Naive thymus-derived CD4-positive, alpha-beta T cell (primary cell): ENCODE measurements around the gene HSD11B1L. TPM values are rescaled to one million over a fixed set of nuclear protein-coding genes. Genes with fewer than 3 reads are reported as not detected.
A peak's percentile ranks its signal among the peaks of the same experiment; 100 is the strongest.

Experiments
- ATAC-seq: fragments of 150-1000 bp; cut with Tn5 transposase; 2 replicates; pipeline ENCODE4 v1.10.0; 2021; ENCODE audit warnings: mild to moderate bottlenecking, moderate library complexity
- CTCF ChIA-PET: fragments of 350-600 bp; sonication (Branson Sonifier 250); formaldehyde crosslinking; loops from one replicate; lab custom pipeline; 2021; ENCODE audit warnings: antibody characterized with exemption; lab: Charles Lee
- POLR2A ChIA-PET: fragments of 350-600 bp; sonication (Branson Sonifier 250); formaldehyde crosslinking; loops from one replicate; lab custom pipeline; 2021; ENCODE audit warnings: antibody characterized with exemption, inconsistent platforms; lab: Charles Lee
- DNase-seq, 9 donors: peaks; one replicate each; pipeline versions ENCODE4 v3.0.0 to v3.0.0-alpha.2; 2020 to 2022; ENCODE audit warnings: mixed read lengths in 1 of 9
- H3K27ac ChIP-seq: one replicate; pipeline ENCODE4 v1.7.0; 2013; ENCODE audit warnings: mild to moderate bottlenecking, low read depth, low read length, moderate library complexity
- H3K27me3 ChIP-seq, 2 donors: one replicate each; pipeline ENCODE4 v1.7.0; 2013; ENCODE audit warnings: low read length in 2 of 2, mild to moderate bottlenecking in 2 of 2, moderate library complexity in 2 of 2; ENCODE audit not compliant: control insufficient read depth in 2 of 2, insufficient read depth in 2 of 2
- H3K36me3 ChIP-seq, 3 experiments: 1 replicate in 2 of 3; 2 replicates in 1 of 3; pipeline ENCODE4 v1.7.0; 2013; ENCODE audit warnings: low read length in 3 of 3, mild to moderate bottlenecking in 3 of 3, moderate library complexity in 1 of 3; ENCODE audit not compliant: insufficient read depth in 3 of 3, control insufficient read depth in 2 of 3
- H3K4me1 ChIP-seq, 2 donors: one replicate each; pipeline ENCODE4 v1.7.0; 2013; ENCODE audit warnings: low read length in 2 of 2, mild to moderate bottlenecking in 2 of 2, moderate library complexity in 1 of 2; ENCODE audit not compliant: control insufficient read depth in 2 of 2, insufficient read depth in 2 of 2
- H3K4me3 ChIP-seq: 2 replicates; pipeline ENCODE4 v1.7.0; 2013; ENCODE audit warnings: mild to moderate bottlenecking, low read length
- H3K9me3 ChIP-seq, 3 experiments: 1 replicate in 2 of 3; 2 replicates in 1 of 3; pipeline ENCODE4 v1.7.0; 2013; ENCODE audit warnings: low read length in 3 of 3; ENCODE audit not compliant: control insufficient read depth in 2 of 3
- H3K27ac Mint-ChIP-seq, 9 donors: one replicate each; pipeline ENCODE4 v1.8.0; 2020 to 2022; ENCODE audit warnings: mixed read lengths in 9 of 9, mild to moderate bottlenecking in 8 of 9, moderate library complexity in 5 of 9, inconsistent platforms in 2 of 9
- H3K27me3 Mint-ChIP-seq, 5 donors: one replicate each; pipeline ENCODE4 v1.8.0; 2021 to 2022; ENCODE audit warnings: mixed read lengths in 5 of 5, mild to moderate bottlenecking in 1 of 5
- H3K36me3 Mint-ChIP-seq, 5 donors: one replicate each; pipeline ENCODE4 v1.8.0; 2020 to 2022; ENCODE audit warnings: mixed read lengths in 5 of 5, mild to moderate bottlenecking in 3 of 5, inconsistent platforms in 1 of 5
- H3K4me1 Mint-ChIP-seq, 7 donors: one replicate each; pipeline ENCODE4 v1.8.0; 2020 to 2022; ENCODE audit warnings: mixed read lengths in 7 of 7, mild to moderate bottlenecking in 3 of 7, inconsistent platforms in 1 of 7
- H3K4me3 Mint-ChIP-seq, 10 donors: one replicate each; pipeline ENCODE4 v1.8.0; 2020 to 2022; ENCODE audit warnings: mild to moderate bottlenecking in 10 of 10, mixed read lengths in 10 of 10, moderate library complexity in 6 of 10, inconsistent platforms in 2 of 10
- H3K9me3 Mint-ChIP-seq, 11 donors: one replicate each; pipeline ENCODE4 v1.8.0; 2020 to 2022; ENCODE audit warnings: mixed read lengths in 11 of 11, mild to moderate bottlenecking in 4 of 11, inconsistent platforms in 1 of 11, moderate library complexity in 1 of 11
- intact Hi-C, 2 donors: fragments of 100-400 bp; cut with micrococcal nuclease; formaldehyde crosslinking; loops; one replicate each; pipeline ENCODE4 v1.15.1; 2023
- polyA plus RNA-seq, 2 donors: library from polyadenylated mRNA; unstranded; fragments of 300-500 nt; fragmentation: Illumina TruSeq; gene quantifications; one replicate each; pipeline ENCODE4 v1.2.3, GENCODE V29; 2021
- total RNA-seq, 6 experiments: library from RNA in 5 of 6; stranded (reverse) in 5 of 6; gene quantifications; 1 replicate in 5 of 6; 2 replicates in 1 of 6; pipeline ENCODE4 v1.2.3 and lab custom pipeline; 2021 to 2026

HSD11B1L gene
- total and polyA plus RNA-seq, 7 experiments from 2014 or later: 2.8 to 9.6 (median 4.8) TPM

GRCh38 chr19:5690955-5691821 is 10.4 kb downstream of the HSD11B1L start:
- Histone ChIP-seq H3K9me3 (no peaks in the 10 kb centered on the region), H3K4me3 (peak overlapping the region; percentile 90), H3K27ac (peak overlapping the region; percentile 85), H3K4me1 (peaks cover 10 to 21% of the 10 kb centered on the region in 2 donors), H3K36me3 (peaks cover 0 to 46% (median 8%) of the 10 kb centered on the region in 3 experiments), H3K27me3 (no peaks in the 10 kb centered on the region)
- Mint-ChIP-seq H3K4me3 (peak overlapping the region; percentile 90 to 98 (median 94)), H3K9me3 (peaks cover 0 to 3% (median 0%) of the 10 kb centered on the region in 11 donors), H3K27me3 (no peaks in the 10 kb centered on the region), H3K4me1 (peaks cover 5 to 35% (median 31%) of the 10 kb centered on the region in 7 donors), H3K36me3 (peaks cover 0 to 12% (median 0%) of the 10 kb centered on the region in 5 donors), H3K27ac (peak overlapping the region; percentile 89 to 97 (median 93))
- ATAC-seq (no peak), DNase-seq (peak in 8 of 9 donors; percentile 27 to 64 (median 45))
- CTCF ChIA-PET: interaction anchor here (0.5 to 0.6 kb wide), 2 partner anchors 668 to 970 kb away, joined by 3 to 5 read pairs; no protein-coding TSS in a partner anchor
- POLR2A ChIA-PET: interaction anchor here (0.7 to 1.7 kb wide), 15 partner anchors 8 to 112 kb away, joined by 3 to 11 read pairs (median 3); partner anchors contain the start of genes CATSPERD, HSD11B1L, LONP1 and SAFB
- intact Hi-C loops: loop anchor here (1.0 to 2.0 kb wide), 7 partner anchors 11 to 287 kb away; partner anchors contain the start of genes CATSPERD (in 2 of the 2), LONP1 (in 2 of the 2), MICOS13 (in 2 of the 2) and DUS3L (in 1 of the 2)

- ChIA-PET CTCF (no interaction called here), POLR2A (interaction anchor here (1.0 to 1.7 kb wide), 6 partner anchors 11 to 70 kb away, joined by 3 to 11 read pairs (median 5); partner anchors contain the start of genes CATSPERD, HSD11B1L, LONP1 and SAFB)
- peak overlapping the region; percentile 59 to 98 (median 93) for H3K4me3 Mint-ChIP-seq
- H3K27ac Mint-ChIP-seq: peak overlapping the region in 7 of 9 donors; percentile 30 to 97 (median 71)
- peaks cover 0 to 13% (median 0%) of the 10 kb centered on the region in 5 donors for H3K36me3 Mint-ChIP-seq
- DNase-seq (no peak), ATAC-seq (no peak)
- Histone ChIP-seq H3K36me3 (peaks cover 0 to 55% (median 8%) of the 10 kb centered on the region in 3 experiments), H3K4me1 (peaks cover 8 to 21% of the 10 kb centered on the region in 2 donors), H3K9me3 (no peaks in the 10 kb centered on the region), H3K4me3 (no peak overlapping the region), H3K27me3 (no peaks in the 10 kb centered on the region), H3K27ac (peak overlapping the region; percentile 85)
- peaks cover 0 to 3% (median 0%) of the 10 kb centered on the region in 11 donors for H3K9me3 Mint-ChIP-seq
- intact Hi-C loops: loop anchor here in 1 of 2 donors (2.0 kb wide), 2 partner anchors 69 to 99 kb away; partner anchors contain the start of genes DUS3L, SAFB and SAFB2
- H3K4me1 Mint-ChIP-seq: peaks cover 5 to 29% (median 26%) of the 10 kb centered on the region in 7 donors
- no peaks in the 10 kb centered on the region for H3K27me3 Mint-ChIP-seq
Measured at GRCh38 chr19:5691822-5692722, 11.2 kb downstream of the HSD11B1L start.

GRCh38 chr19:5692723-5693194 is 11.9 kb downstream of the HSD11B1L start:
- H3K36me3 Mint-ChIP-seq: peaks cover 0 to 15% (median 0%) of the 10 kb centered on the region in 5 donors
- peaks cover 5 to 29% (median 26%) of the 10 kb centered on the region in 7 donors for H3K4me1 Mint-ChIP-seq
- ATAC-seq (no peak), DNase-seq (no peak)
- Histone ChIP-seq H3K4me1 (peaks cover 8 to 14% of the 10 kb centered on the region in 2 donors), H3K27ac (no peak overlapping the region), H3K9me3 (no peaks in the 10 kb centered on the region), H3K36me3 (peaks cover 0 to 60% (median 10%) of the 10 kb centered on the region in 3 experiments), H3K27me3 (no peaks in the 10 kb centered on the region), H3K4me3 (no peak overlapping the region)
- POLR2A ChIA-PET: no interaction called here
- intact Hi-C loops: no loop called here
- H3K27me3 Mint-ChIP-seq: no peaks in the 10 kb centered on the region
- CTCF ChIA-PET: no interaction called here
- H3K4me3 Mint-ChIP-seq: peak overlapping the region in 8 of 10 donors; percentile 11 to 98 (median 47)
- peaks cover 0 to 3% (median 0%) of the 10 kb centered on the region in 11 donors for H3K9me3 Mint-ChIP-seq
- H3K27ac Mint-ChIP-seq: peak overlapping the region in 5 of 9 donors; percentile 30 to 97 (median 43)

GRCh38 chr19:5693195-5694166 is 12.7 kb downstream of the HSD11B1L start:
- no peak overlapping the region for H3K4me3 Mint-ChIP-seq
- CTCF ChIA-PET: no interaction called here
- H3K36me3 Mint-ChIP-seq: peaks cover 0 to 15% (median 0%) of the 10 kb centered on the region in 5 donors

GRCh38 chr19:5694167-5694955 is 13.5 kb downstream of the HSD11B1L start:
- intact Hi-C loops: no loop called here
- Mint-ChIP-seq H3K27me3 (no peaks in the 10 kb centered on the region), H3K36me3 (peaks cover 0 to 15% (median 0%) of the 10 kb centered on the region in 5 donors), H3K9me3 (peaks cover 0 to 3% (median 0%) of the 10 kb centered on the region in 11 donors), H3K4me3 (peak overlapping the region in 2 of 10 donors; percentile 20 to 23), H3K4me1 (peaks cover 5 to 20% (median 17%) of the 10 kb centered on the region in 7 donors), H3K27ac (peak overlapping the region in 3 of 9 donors; percentile 33 to 59 (median 55))
- Histone ChIP-seq H3K27ac (no peak overlapping the region), H3K27me3 (no peaks in the 10 kb centered on the region), H3K4me1 (peaks cover 8 to 11% of the 10 kb centered on the region in 2 donors), H3K4me3 (no peak overlapping the region), H3K36me3 (peaks cover 0 to 76% (median 10%) of the 10 kb centered on the region in 3 experiments), H3K9me3 (no peaks in the 10 kb centered on the region)
- DNase-seq: no peak
- ChIA-PET CTCF (no interaction called here), POLR2A (interaction anchor here (1.1 kb wide), 1 partner anchor 24 kb away, joined by 3 read pairs; no protein-coding TSS in a partner anchor)
- ATAC-seq: no peak

More at GRCh38 chr19:5693195-5694166, 12.7 kb downstream of the HSD11B1L start:
- no peaks in the 10 kb centered on the region for H3K27me3 Mint-ChIP-seq
- H3K27ac Mint-ChIP-seq: peak overlapping the region in 4 of 9 donors; percentile 15 to 59 (median 43)
- intact Hi-C loops: no loop called here
- ATAC-seq (no peak), DNase-seq (no peak)
- H3K4me1 Mint-ChIP-seq: peaks cover 5 to 24% (median 21%) of the 10 kb centered on the region in 7 donors
- no peak overlapping the region for H3K27ac ChIP-seq
- H3K27me3 ChIP-seq: no peaks in the 10 kb centered on the region
- H3K4me3 ChIP-seq: no peak overlapping the region
- peaks cover 0 to 67% (median 10%) of the 10 kb centered on the region in 3 experiments for H3K36me3 ChIP-seq
- POLR2A ChIA-PET: interaction anchor here (1.1 kb wide), 1 partner anchor 25 kb away, joined by 3 read pairs; no protein-coding TSS in a partner anchor
- peaks cover 0 to 3% (median 0%) of the 10 kb centered on the region in 11 donors for H3K9me3 Mint-ChIP-seq
- H3K4me1 ChIP-seq: peaks cover 8 to 11% of the 10 kb centered on the region in 2 donors
- no peaks in the 10 kb centered on the region for H3K9me3 ChIP-seq
